DMS53 (cell line): ENCODE measurements around the gene KIAA1671.
"Not testable (repeated sequence)": the region's sequence is repeated elsewhere in the genome, so short reads cannot be mapped to it uniquely, and the experiment has no call there.

ENCODE experiments used
- DNase-seq: peaks from one replicate; lab custom pipeline; 2025; lab: John Stamatoyannopoulos, UW

KIAA1671 gene

DNA sequence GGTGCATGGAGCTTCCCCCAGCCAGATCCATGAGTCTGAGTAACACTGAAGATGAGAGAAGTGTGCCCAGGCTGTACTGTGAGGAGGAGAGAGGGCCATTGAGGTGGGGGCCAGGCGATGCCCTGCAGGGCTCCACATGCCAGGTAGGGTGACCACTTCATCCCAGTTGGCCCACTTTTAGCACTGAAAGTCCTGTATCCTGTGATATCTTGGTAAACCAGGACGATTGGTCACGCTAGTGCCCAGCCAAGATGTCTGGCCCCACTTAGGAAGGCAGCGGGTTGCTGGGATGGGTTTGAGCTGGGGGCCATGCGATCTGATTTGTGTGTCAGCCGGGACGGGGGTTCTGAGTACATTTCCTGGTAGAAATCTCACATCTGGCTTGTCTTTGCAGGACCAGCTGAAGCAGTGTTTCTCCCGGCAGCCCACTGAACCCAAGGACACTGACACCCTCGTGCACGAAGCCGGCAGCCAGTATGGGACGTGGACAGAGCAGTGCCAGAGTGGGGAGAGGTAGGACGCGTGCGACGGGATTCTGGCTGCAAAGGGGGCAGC is 218.0 kb downstream of the KIAA1671 start:
- DNase-seq, result no peak

DNA sequence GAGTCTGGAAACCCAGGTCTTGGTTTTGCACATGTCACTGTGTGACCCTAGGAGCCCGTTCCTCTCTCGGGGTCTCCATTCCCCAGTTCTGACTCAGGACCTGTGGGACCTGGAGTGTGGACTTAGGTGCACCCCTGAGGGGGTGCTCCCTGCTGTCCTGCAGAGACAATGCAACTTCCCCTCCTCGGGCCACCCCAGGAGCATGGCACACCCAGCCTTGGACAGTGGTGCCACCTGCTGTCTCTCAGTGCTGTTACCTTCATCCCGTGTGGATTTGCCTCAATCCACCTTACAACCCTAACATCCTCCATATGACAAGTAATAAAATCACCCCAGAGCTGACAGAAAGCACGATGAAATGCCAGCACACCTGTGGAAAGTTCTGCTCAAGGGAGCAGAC is 219.6 kb downstream of the KIAA1671 start:
- DNase-seq, result peak; percentile 23

DNA sequence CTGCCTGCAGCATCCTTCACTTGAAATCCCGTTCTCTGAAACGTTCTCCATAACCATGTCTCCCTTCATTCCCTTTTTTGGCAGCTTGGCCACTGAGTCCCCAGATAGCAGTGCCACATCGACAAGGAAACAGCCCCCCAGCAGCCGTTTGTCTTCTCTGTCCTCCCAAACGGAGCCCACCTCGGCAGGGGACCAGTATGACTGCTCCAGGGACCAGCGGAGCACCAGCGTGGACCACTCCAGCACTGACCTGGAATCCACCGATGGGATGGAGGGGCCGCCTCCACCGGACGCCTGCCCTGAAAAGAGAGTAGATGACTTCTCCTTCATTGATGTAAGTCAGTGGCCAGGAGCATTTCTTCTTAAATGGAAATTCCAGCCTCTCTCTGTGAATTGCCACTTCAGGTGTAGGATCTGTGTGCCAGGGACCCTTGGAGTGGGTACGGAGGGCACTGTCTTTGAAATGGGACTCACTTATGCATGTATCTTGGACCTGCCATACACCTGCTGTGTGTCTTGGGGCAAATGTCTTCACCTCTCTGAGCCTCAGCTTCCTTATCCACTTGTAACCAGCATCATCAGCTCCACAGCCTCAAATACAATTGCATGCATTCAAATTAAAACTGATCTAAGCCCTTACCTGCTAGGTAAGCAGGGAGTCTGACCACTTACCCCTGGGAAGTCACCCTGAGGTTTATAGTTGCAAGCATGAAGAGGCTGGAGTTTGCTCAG is 221.8 kb downstream of the KIAA1671 start:
- DNase-seq, result no peak

DNA sequence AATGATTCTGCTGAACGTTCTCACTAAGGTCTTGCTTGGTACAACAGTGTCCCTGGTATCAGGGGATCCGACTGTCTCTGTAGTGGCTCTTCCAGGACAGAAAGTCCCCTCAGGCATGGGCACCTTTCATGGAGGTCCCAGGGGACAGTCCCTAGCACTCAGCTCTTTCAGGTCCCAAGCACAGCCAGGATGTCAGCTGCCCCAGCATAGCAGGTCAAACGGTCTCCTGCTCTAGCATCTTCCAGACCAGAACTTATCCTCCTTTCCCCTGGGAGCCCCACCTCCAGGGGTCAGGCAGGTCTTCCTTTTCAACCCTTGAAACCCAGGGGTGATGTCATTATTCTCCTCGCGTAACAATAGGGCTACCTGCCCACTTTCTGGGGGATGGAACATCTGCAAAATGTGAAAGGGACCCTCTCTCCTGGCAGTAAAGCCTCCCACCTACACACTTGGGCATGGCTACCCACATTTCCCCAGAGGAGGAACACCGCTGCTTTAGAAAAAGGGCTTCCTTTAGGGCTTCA is 222.4 kb downstream of the KIAA1671 start:
- no peak for DNase-seq

DNA sequence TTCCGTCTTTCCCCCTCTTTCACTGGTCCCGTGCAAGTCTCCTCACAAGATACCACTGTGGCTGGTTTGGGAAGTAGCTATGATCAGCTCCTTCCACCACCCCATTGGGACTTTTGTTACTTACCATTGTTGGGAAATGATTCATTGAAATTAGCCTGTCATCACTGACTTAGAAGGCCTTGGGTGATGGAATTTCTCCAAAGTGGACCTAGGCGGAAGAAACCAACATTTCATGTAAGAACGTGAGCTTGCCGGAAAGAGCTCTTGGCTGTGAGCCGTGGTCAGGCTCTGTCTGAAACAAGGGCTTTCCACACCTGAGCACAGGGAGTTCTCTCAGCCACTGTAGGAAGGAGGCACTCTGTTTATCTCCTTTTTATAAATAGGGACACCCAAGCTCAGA is 223.7 kb downstream of the KIAA1671 start:
- no peak for DNase-seq

DNA sequence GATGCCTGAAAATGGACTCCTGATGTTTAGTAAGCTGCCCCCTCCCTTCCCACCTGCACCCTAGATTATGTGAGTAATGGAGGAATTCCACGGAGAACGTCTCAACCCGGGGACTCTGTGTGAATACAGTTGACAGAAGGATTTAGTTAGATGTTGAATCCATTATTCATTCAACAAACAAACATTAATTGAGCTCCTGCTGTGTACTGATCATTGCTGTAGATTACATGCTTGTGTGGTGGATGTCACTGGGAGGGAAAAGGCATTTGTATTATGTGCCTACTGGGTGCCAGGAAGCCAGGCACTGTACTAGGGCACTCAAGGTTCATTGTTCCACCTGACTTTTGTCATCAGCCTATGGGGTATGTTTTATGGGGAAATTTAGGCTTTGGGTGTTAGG is 224.3 kb downstream of the KIAA1671 start:
- DNase-seq, result no peak

DNA sequence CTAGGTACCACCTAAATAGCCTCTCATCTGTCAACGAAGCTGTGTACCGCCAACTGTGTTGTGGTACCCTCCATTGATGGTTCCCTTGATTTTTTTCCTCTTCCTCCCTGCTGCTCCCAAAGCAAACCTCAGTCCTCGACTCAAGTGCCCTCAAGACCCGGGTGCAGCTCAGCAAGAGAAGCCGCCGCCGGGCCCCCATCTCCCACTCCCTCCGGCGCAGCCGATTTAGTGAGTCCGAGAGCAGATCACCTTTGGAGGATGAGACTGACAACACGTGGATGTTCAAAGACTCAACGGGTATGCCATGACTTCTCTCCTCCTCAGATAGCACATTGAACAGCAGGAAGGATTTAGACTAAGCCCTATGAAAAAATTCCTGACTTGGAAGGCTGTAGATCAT is 224.7 kb downstream of the KIAA1671 start:
- no peak for DNase-seq

DNA sequence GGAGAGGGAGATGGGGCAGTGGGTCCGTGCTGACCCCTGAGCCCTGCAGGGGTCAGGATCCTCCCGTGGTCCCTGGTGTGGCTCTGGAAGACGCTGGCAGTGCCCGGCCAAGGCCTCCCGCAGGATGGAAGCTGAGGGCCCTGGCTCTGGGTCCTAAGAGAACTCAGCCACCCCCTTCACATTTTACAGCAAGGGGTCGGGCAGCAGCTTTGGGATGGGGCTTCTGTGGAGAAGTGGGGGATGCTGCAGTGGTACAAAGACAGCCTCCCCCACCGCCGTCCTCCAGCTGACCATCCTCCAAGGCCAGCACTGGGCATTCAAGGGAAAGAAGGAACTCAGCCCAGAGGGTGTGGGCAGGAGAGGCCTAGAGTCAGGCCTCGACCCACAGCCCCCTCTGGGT is 225.4 kb downstream of the KIAA1671 start:
- DNase-seq, result no peak

DNA sequence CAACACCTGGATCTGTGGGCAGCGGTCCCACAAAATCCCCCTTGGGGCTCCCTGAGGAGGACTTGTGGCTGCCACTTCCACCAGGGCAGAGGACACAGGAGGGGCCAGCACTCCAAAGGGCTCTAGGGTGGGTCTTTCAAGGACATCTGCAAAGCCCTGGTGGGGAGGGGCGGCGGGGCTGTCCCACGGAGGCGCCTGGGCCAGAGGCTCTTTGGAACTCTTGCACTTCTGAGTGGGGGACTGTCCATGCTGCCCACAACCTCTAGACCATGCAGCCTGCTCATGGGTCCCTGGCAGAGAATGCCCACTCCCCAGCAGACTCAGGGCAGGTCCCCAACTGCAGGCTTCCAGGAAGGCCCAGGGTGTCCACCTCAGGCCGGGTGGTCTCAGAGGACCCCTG is 225.8 kb downstream of the KIAA1671 start:
- not testable (repeated sequence) for DNase-seq

DNA sequence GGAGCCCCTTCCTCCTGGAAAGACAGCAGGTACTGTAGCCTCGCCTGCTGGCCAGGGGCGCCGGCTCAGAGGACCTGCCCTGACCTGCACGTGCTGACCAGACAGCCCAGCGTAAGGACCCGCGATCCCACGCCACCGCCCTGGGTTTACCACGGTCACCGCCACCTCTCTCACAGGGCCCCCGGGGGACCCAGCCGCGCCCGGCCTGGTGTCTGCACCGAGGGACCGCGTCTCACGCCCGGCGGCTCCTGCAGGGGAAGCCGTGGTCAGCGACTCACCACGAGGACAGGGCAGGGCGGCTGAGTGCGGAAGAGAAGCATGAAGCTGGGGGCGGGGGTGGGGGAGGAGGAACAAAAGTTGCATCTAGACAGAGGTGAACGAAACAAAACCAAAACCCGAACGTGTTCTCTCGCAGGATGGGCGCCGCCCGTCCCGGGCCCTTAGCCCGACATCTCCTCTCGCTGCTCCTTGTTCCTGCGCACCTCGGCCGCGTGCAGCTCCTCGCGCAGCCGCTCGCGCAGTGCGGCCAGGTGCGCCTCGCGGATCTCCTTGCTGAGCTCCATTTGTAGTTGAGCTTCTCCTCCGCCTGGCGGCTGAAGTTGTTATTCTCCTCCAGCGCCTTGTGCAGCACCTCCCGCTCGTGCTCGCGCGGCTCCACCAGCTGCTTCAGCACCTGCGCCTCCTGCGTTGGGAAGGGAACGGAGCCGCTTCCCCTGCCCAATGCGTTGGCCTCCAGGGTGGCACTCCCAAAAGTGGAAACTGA is 226.5 kb downstream of the KIAA1671 start:
- not testable (repeated sequence) for DNase-seq

DNA sequence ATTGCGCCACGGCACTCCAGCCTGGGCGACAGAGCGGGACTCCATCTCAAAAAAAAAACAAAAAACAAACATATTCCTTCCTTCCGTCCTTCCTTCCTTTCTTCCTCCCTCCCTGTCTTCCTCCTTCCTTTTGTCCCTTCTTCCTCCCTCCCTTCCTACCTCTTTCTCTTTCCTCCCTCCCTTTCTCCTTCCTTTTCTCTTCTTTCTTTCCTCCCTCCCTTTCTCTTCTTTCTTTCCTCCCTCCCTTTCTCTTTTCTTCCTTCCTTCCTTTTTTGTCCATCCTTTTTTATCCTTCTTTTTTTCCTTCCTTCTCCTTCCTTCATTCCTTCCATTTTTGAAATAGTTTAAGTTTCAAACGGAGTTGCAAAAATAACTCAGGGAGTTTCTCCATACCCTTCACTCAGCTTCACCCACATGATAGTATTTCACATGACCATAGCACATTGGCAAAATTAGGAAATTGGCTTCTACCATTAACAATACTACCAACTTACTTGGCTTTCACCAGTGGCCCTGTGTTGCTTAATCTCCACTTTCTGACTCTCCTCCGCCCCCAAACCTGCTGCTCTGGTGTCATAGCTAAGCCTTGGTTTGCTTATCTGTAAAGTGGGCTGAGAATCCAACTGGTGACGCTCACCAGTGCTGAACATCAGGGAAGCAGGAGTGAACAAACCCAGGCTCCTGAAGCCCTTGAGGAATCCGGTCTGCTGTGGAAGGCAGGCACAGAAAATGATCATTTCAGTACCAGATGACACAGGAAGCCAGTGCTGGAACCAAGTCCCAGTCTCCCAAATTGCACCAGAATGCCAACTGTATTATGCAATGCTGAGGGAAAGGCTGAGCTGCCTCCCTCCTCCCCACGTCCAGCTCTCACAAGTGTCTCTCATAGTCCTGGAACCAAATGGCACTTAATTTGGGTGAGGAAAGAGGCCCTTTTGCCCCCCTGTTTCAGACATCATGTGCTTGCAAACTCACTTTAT is 229.9 kb downstream of the KIAA1671 start:
- no peak for DNase-seq

DNA sequence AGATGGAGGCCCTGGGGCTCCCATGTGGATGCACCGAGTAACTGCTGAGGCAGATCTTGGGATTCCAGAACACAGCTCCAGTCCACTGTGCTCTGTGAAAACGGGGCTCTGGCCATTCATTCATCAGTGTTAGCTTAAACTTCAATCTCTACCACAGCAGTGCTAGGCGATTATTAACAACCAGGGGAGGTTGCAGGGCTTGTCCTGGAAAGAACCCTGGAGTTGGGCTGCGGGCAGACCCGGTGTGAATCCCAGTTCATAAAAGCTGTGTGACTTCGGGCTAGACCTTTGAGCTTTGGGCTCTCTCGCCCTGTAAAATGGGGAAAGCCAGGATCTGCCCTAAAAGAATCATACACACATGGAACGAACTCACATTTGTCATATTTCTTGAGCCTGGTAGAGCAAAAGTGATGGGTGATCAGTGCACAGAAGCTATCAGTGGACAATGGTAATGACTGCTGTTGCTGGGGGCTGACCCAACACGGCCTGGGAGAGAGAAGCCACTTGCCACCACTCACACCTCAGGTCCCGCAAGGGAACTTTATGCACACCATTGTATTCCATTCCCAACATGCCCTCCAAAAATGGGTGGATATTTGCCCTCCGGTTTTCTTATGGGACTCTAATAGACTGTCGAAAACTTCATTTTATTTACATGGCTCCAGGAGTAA is 231.6 kb downstream of the KIAA1671 start:
- DNase-seq, result no peak

DNA sequence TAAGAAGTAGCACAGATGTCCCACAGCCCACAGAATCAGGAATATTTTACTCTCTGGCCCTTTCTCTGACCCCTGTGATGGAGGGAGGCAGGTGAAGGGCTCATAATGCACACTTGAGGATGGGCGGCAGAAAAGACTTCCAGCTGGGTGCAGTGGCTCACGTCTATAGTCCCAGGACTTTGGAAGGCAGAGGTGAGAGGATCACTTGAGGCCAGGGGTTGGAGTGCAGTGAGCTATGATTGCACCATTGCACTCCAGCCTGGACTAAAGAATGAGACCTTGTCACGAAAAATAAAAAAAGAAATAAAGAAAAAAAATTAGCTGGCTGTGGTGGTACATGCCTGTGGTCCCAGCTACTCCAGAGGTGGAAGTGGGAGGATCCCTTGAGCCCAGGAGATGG is 233.6 kb downstream of the KIAA1671 start:
- DNase-seq, result no peak

DNA sequence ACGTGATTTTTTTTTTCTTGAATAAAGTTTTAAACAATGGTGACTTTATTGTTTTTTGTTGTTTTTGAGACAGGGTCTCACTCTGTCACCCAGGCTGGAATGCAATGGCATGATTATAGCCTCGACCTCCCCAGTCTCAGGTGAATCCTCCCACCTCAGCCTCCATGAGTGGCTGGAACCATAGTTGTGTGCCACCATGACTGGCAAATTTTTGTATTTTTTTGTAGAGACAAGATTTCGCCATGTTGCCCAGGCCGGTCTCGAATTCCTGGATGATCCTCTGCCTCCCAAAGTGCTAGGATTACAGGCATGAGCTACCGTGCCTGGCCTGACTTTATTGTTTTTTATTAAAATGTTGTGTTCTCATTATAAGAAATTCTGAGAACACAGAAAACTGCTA is 235.0 kb downstream of the KIAA1671 start:
- no peak for DNase-seq

DNA sequence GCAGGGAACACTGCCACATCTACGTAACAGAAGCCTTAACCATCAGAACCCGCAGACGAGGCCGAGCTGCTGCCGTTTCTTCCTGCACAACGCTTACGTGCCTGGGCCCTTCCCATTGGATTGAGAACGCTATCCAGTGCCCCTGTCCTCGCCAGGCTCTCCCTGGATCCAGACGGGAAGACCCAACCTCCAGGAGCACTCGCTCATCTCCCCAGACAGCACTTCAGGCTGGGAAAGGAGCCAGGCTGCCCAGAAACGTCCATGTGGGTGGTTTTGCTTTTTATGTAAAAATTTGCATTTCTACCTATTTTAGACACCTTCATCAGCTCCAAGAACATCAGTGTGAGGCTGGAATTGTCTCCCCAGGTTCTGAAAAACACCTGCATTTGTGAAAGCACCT is 239.9 kb downstream of the KIAA1671 start:
- no peak for DNase-seq

DNA sequence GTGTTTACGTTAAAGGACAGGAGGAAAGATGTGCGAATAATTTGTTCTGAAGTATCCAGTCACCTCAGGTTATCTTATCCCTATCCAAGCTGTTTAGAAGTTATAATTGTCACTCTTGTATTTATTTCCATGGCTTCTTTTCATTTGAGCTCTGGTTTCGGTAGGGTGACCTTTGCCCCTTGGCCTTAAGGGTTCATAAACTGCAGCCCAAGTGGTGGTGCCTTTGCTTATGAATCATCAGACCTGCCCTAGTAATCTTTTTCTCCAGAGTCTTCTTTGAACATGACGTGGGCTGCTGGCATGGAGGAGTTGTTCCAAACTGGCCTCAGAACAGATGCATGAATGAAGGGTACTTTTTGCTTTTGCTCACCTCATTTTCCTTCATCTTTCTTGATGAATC is 240.6 kb downstream of the KIAA1671 start:
- no peak for DNase-seq

DNA sequence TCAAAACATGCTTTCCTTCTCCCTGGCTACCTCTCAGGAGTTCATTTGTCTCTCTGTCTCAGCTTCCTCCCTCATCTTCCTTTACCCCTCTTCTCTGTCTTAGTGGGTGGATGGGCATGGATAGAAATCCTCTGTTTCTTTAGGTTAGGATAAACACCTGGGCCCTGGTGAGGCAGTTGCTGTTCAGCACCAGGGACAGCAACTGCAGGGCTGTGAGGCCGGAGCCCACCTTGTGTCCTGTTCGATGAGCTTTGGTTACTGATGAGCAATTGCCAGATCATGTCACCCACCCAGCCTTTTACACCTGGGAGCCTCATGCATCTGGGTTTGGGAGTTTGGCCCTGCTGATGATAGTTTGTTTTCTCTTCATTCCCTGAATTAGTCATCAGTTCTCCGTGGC is 241.0 kb downstream of the KIAA1671 start:
- DNase-seq, result no peak

DNA sequence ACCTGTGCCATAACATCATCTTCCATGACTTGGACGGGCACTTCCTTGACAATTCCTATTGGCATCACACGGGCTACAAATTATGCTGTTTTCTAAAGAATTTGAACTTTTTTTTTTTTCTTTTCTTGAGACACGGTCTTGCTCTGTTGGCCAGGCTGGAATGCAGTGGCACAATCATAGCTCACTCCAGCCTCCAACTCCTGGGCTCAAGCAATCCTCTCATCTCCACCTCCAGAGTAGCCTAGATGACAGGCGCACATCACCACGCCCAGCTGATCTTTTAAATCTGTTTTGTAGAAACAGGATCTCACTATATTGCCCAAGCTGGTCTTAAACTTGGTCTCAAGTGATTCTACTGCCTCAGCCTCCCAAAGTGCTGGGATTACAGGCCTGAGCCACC is 243.8 kb downstream of the KIAA1671 start:
- no peak for DNase-seq

DNA sequence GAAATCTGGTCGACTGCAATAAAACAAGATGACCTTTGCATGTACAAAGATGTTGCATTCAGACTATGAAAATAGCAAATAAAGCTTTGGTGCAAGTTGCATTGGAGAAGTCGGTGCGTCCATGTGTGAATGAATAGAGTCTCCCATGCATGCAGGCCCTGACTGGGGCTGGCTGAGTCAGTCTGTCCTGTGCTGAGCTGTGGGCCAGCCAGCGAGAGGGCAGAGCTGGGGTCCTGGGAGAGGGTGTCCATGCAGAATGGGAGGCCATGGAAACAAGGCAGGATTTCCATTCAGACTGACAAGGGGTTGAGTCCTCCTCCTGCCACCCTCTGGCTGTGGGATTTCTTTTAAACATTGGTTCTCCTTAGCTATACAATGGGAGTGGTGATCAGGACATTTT is 244.8 kb downstream of the KIAA1671 start:
- DNase-seq, result no peak

DNA sequence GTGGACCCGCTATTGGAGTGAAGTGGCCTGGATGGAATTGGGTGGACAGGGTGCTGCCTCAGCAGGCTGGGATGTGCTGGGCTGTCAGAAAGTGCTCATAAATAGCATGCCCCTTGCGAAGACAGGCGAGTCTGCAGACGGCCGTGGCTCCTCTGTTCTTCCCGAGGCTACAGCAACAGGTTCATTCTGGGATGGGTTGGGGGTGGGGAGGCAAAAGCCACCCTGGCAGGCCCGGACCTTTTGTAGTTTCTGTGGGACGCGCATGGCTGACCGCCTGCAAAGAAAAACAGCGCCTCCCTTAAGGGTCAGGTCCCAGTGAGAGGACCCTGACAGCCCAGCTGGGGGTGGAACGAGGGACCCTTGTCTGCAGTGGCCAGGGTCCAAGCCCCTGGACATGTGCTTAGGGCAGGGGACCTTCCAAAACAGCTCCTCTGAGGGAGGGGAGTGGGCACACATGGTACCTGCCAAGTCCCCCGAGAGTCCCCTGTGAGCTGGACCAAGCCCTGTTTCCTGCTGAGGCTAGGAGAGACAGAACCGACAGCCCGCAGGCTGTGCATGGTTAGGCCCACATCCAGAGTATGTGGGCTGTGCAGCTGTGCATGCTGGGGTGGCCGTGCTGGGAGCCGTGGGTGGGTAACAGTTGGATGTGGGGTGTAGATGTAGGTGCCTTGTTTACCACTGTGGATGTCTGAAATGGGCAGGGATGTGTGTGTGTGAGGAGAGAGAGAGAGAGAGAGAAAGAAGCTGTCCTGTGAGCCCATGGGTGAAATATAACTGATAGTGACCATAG is 247.4 kb downstream of the KIAA1671 start, which contains the start of gene CRYBB3:
Gene CRYBB3 (plus strand): TSS at position 128 of the 790 bp plus-strand sequence. CDS start 1,539 bp downstream, outside the sequence.
- DNase-seq, result no peak
